SK-N-SH treated with all-trans-retinoic acid at 6 μM for 48 hours (cell line): ENCODE data around the gene PHF21B.

ENCODE experiments used
- ATAC-seq: fragments of 200-7000 bp; cut with Tn5 transposase; 3 replicates; pipeline ENCODE4 v1.9.1; 2020; ENCODE audit warnings: mild to moderate bottlenecking, moderate library complexity
- ARNTL ChIP-seq: fragments of 450-650 bp; formaldehyde crosslinking; IDR thresholded peaks from 2 replicates; pipeline ENCODE4 v1.5.0; 2020; ENCODE audit warnings: low read depth, mild to moderate bottlenecking, moderate library complexity, borderline replicate concordance
- BACH2 ChIP-seq: fragments of 250-450 bp; sonication (Bioruptor Pico); IDR thresholded peaks from 2 replicates; pipeline ENCODE4 v1.9.0; 2021; ENCODE audit warnings: mild to moderate bottlenecking, borderline replicate concordance
- CREB5 ChIP-seq: fragments of 250-450 bp; sonication (Bioruptor Pico); IDR thresholded peaks from 2 replicates; pipeline ENCODE4 v1.5.1; 2020; ENCODE audit warnings: low read depth, mild to moderate bottlenecking, moderate library complexity
- CSRNP3 ChIP-seq: fragments of 250-450 bp; sonication (Bioruptor Pico); IDR thresholded peaks from 2 replicates; pipeline ENCODE4 v1.5.1; 2021; ENCODE audit warnings: mild to moderate bottlenecking, moderate library complexity
- ESRRG ChIP-seq: fragments of 250-450 bp; sonication (Bioruptor Pico); IDR thresholded peaks from 2 replicates; pipeline ENCODE4 v1.6.1; 2021; ENCODE audit warnings: mild to moderate bottlenecking
- GLIS3 ChIP-seq: fragments of 250-450 bp; sonication (Bioruptor Pico); IDR thresholded peaks from 2 replicates; pipeline ENCODE4 v1.5.0; 2020; ENCODE audit warnings: mild to moderate bottlenecking, moderate library complexity
- ISL1 ChIP-seq: fragments of 250-450 bp; sonication (Bioruptor Pico); IDR thresholded peaks from 2 replicates; pipeline ENCODE4 v2.1.2; 2022; ENCODE audit warnings: mild to moderate bottlenecking, moderate library complexity
- OSR1 ChIP-seq: fragments of 250-450 bp; sonication (Bioruptor Pico); IDR thresholded peaks from 2 replicates; pipeline ENCODE4 v1.8.0; 2022; ENCODE audit warnings: moderate library complexity, mild to moderate bottlenecking, inconsistent platforms
- PPARA ChIP-seq: fragments of 250-450 bp; sonication (Bioruptor Pico); IDR thresholded peaks from 2 replicates; pipeline ENCODE4 v1.5.0; 2020; ENCODE audit warnings: mild to moderate bottlenecking, borderline replicate concordance
- TCF4 ChIP-seq: fragments of 250-450 bp; sonication (Bioruptor Pico); IDR thresholded peaks from 2 replicates; pipeline ENCODE4 v1.8.0; 2021; ENCODE audit warnings: mild to moderate bottlenecking, moderate library complexity, borderline replicate concordance
- TOX ChIP-seq: fragments of 250-450 bp; sonication (Bioruptor Pico); IDR thresholded peaks from 2 replicates; pipeline ENCODE4 v1.8.0; 2021; ENCODE audit warnings: mild to moderate bottlenecking, moderate library complexity, borderline replicate concordance
- ZC3H10 ChIP-seq: fragments of 250-450 bp; sonication (Bioruptor Pico); IDR thresholded peaks from 2 replicates; pipeline ENCODE4 v1.5.1; 2021; ENCODE audit warnings: mild to moderate bottlenecking, moderate library complexity
- ZFP3 ChIP-seq: fragments of 250-450 bp; sonication (Bioruptor Pico); IDR thresholded peaks from 2 replicates; pipeline ENCODE4 v1.5.0; 2020; ENCODE audit warnings: mild to moderate bottlenecking, moderate library complexity
- ZFP30 ChIP-seq: fragments of 450-650 bp; formaldehyde crosslinking; IDR thresholded peaks from 2 replicates; pipeline ENCODE4 v1.5.0; 2022; ENCODE audit warnings: mild to moderate bottlenecking, moderate library complexity
- ZNF565 ChIP-seq: fragments of 450-650 bp; formaldehyde crosslinking; conservative IDR thresholded peaks from 2 replicates; pipeline ENCODE4 v1.5.0; 2020; ENCODE audit warnings: low read depth, mild to moderate bottlenecking, moderate library complexity
- ZNF70 ChIP-seq: fragments of 450-650 bp; formaldehyde crosslinking; IDR thresholded peaks from 2 replicates; pipeline ENCODE4 v1.5.0; 2020; ENCODE audit warnings: mild to moderate bottlenecking, moderate library complexity
- ZNF8 ChIP-seq: fragments of 450-650 bp; formaldehyde crosslinking; IDR thresholded peaks from 2 replicates; pipeline ENCODE4 v1.5.0; 2020; ENCODE audit warnings: mild to moderate bottlenecking, moderate library complexity
- TF ChIP-seq, protein P1 (sequence below): fragments of 250-450 bp; sonication (Bioruptor Pico); IDR thresholded peaks from 2 replicates; pipeline ENCODE4 v1.8.0; 2020; ENCODE audit warnings: mild to moderate bottlenecking, moderate library complexity, borderline replicate concordance
- TF ChIP-seq, protein P2 (sequence below): fragments of 250-450 bp; sonication (Bioruptor Pico); IDR thresholded peaks from 2 replicates; pipeline ENCODE4 v1.5.0; 2020; ENCODE audit warnings: mild to moderate bottlenecking, moderate library complexity
- TF ChIP-seq, protein P3 (sequence below): fragments of 250-450 bp; sonication (Bioruptor Pico); IDR thresholded peaks from 2 replicates; pipeline ENCODE4 v1.8.0; 2021; ENCODE audit warnings: low read depth, mild to moderate bottlenecking, moderate library complexity, borderline replicate concordance

The PHF21B gene

GRCh38 chr22:44947846-44948245 is 62.0 kb downstream of the PHF21B start:
- TF ChIP-seq ISL1 (CRISPR knock-in tag) (no peak), ZNF8 (CRISPR knock-in tag) (no peak), BACH2 (CRISPR knock-in tag) (no peak), PPARA (CRISPR knock-in tag) (no peak), ZNF70 (CRISPR knock-in tag) (no peak), OSR1 (CRISPR knock-in tag) (no peak), CSRNP3 (no peak), TOX (no peak), ZFP30 (CRISPR knock-in tag) (no peak), ZNF565 (CRISPR knock-in tag) (no peak)
- TF ChIP-seq, protein P1, sequence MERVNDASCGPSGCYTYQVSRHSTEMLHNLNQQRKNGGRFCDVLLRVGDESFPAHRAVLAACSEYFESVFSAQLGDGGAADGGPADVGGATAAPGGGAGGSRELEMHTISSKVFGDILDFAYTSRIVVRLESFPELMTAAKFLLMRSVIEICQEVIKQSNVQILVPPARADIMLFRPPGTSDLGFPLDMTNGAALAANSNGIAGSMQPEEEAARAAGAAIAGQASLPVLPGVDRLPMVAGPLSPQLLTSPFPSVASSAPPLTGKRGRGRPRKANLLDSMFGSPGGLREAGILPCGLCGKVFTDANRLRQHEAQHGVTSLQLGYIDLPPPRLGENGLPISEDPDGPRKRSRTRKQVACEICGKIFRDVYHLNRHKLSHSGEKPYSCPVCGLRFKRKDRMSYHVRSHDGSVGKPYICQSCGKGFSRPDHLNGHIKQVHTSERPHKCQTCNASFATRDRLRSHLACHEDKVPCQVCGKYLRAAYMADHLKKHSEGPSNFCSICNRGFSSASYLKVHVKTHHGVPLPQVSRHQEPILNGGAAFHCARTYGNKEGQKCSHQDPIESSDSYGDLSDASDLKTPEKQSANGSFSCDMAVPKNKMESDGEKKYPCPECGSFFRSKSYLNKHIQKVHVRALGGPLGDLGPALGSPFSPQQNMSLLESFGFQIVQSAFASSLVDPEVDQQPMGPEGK (CRISPR knock-in tag): no peak
- TF ChIP-seq, all 23 proteins: peak for 0
- no peak for ATAC-seq

- no peak for TF ChIP-seq TOX
- TF ChIP-seq ZFP30 (CRISPR knock-in tag): no peak
- no peak for TF ChIP-seq ZNF8 (CRISPR knock-in tag)
- TF ChIP-seq TCF4 (CRISPR knock-in tag): no peak
- no peak for TF ChIP-seq ARNTL (CRISPR knock-in tag)
- TF ChIP-seq, protein P2, sequence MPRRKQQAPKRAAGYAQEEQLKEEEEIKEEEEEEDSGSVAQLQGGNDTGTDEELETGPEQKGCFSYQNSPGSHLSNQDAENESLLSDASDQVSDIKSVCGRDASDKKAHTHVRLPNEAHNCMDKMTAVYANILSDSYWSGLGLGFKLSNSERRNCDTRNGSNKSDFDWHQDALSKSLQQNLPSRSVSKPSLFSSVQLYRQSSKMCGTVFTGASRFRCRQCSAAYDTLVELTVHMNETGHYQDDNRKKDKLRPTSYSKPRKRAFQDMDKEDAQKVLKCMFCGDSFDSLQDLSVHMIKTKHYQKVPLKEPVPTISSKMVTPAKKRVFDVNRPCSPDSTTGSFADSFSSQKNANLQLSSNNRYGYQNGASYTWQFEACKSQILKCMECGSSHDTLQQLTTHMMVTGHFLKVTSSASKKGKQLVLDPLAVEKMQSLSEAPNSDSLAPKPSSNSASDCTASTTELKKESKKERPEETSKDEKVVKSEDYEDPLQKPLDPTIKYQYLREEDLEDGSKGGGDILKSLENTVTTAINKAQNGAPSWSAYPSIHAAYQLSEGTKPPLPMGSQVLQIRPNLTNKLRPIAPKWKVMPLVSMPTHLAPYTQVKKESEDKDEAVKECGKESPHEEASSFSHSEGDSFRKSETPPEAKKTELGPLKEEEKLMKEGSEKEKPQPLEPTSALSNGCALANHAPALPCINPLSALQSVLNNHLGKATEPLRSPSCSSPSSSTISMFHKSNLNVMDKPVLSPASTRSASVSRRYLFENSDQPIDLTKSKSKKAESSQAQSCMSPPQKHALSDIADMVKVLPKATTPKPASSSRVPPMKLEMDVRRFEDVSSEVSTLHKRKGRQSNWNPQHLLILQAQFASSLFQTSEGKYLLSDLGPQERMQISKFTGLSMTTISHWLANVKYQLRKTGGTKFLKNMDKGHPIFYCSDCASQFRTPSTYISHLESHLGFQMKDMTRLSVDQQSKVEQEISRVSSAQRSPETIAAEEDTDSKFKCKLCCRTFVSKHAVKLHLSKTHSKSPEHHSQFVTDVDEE: no peak
- no peak for TF ChIP-seq ZFP3 (CRISPR knock-in tag)
- no peak for TF ChIP-seq GLIS3 (CRISPR knock-in tag)
- TF ChIP-seq CREB5: no peak
- TF ChIP-seq, protein P3, sequence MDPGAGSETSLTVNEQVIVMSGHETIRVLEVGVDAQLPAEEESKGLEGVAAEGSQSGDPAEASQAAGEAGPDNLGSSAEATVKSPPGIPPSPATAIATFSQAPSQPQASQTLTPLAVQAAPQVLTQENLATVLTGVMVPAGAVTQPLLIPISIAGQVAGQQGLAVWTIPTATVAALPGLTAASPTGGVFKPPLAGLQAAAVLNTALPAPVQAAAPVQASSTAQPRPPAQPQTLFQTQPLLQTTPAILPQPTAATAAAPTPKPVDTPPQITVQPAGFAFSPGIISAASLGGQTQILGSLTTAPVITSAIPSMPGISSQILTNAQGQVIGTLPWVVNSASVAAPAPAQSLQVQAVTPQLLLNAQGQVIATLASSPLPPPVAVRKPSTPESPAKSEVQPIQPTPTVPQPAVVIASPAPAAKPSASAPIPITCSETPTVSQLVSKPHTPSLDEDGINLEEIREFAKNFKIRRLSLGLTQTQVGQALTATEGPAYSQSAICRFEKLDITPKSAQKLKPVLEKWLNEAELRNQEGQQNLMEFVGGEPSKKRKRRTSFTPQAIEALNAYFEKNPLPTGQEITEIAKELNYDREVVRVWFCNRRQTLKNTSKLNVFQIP (CRISPR knock-in tag): no peak
- no peak for TF ChIP-seq BACH2 (CRISPR knock-in tag)
- no peak for TF ChIP-seq OSR1 (CRISPR knock-in tag)
- TF ChIP-seq ISL1 (CRISPR knock-in tag): no peak
- TF ChIP-seq CSRNP3: no peak
- TF ChIP-seq ESRRG (CRISPR knock-in tag): no peak
- no peak for TF ChIP-seq PPARA (CRISPR knock-in tag)
- TF ChIP-seq ZC3H10 (CRISPR knock-in tag): no peak
- TF ChIP-seq, protein P1 (CRISPR knock-in tag): no peak
- TF ChIP-seq, all 23 proteins: peak for 0
- ATAC-seq: no peak
These were observed 62.8 kb downstream of the PHF21B start for GRCh38 chr22:44947049-44947448.
